GM18520 (cell line): ENCODE data around the gene PRF1.
A peak's percentile ranks its signal among the peaks of the same experiment; 100 is the strongest.
"Not testable (repeated sequence)": the region's sequence is repeated elsewhere in the genome, so short reads cannot be mapped to it uniquely, and the experiment has no call there.

Source experiments
- ATAC-seq: cut with Tn5 transposase; IDR thresholded peaks from one replicate; pipeline ENCODE4 v1.9.1; 2021; ENCODE audit not compliant: unreplicated experiment

Gene PRF1

DNA sequence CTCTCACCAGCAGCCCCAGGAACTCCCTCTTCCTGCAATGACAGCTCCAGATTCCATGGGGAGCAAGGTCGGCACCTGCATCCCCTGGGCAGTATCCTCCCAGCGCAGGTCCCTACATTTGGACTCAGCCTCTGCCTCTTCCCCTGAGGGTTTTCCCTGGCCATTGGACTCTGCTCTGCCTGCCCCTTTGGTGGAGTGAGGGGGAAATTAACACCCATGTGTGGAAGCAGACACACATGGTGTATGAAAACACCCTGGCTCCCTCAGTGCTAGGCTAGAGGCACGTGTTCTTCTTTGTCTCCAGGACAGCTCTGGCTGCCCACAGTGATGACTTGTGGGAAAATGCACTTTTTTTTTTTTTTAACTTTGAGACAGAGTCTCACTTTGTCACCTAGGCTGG, 8.4 kb downstream of the PRF1 start:
- ATAC-seq = no peak

DNA sequence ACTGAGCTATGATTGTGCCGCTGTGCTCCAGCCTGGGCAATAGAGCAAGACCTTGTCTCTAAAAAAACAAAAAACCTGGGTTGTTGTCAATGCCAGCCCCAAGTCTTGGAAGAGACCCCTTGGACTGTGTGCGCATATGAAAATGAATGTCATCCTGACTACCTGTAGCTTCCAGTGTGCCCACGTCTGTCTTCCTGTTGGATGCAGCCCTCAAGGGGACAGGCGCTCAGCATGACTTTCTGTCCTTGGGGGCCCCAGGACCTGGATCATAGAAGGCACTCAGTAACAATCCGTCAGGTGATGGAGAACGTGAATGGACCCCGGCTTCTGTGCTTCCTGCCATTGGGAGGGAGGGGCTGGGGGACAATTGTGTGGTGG, 9.0 kb downstream of the PRF1 start:
- ATAC-seq = no peak

DNA sequence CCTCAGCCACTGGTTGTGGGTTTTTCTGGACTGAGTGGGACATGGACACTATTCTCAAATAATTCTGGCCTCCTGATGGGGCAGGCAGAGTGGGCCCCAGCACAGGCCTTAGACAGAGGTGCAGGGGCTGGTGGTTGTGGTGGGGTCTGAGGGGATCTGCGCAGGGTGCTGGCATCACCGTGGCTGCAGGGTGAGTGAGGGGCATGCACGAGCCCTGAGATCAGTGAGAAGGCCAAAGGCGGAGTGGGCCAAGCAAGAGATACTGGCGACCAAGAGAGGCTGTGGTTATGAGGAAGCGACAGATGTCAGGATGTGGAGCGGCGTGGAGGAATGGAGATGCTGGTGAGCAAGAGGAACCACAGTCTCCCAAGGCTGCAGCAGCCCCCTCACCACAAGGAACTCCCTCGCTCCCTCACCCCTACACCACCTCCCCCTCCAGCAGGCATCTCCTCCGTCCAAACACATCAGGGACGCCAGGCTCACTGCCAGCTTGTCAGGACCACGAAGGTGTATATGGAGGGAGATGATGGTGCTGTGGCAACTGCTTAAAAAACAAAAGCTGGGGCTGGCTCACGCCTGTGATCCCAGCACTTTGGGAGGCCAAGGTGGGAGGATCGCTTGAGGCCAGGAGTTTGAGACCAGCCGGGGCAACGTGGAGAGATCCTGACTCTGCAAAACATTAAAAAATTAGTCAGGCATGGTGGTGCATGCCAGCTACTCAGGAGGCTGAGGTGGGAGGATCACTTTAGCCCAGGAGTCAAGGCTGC, 9.6 kb downstream of the PRF1 start:
- no peak for ATAC-seq

DNA sequence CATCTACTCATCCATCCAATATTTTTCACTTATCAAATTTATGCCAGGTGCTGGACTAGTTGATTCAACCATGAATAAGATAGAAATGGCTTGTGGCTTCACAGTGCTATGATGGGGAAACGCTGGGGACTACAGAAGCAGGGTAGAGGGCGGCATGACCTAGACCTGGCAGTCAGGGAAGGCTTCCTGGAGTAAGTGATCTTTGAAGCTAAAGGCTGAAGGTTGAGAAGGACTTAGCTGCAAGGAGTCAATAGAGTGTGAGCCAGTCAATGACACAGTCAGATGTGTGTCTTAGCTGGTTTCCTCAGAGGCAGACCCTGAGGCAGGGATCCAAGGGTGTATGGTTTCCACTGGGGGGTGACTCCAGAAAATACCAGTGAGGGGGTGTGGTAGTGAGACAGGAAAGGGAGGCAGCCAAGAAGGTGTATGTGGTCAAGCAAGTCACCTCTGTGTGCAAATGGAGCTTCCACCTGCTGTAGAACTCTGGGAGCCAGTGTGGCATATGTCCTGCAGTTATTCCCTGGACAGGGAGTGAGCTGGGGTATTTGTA, 10.3 kb downstream of the PRF1 start:
- ATAC-seq = no peak

DNA sequence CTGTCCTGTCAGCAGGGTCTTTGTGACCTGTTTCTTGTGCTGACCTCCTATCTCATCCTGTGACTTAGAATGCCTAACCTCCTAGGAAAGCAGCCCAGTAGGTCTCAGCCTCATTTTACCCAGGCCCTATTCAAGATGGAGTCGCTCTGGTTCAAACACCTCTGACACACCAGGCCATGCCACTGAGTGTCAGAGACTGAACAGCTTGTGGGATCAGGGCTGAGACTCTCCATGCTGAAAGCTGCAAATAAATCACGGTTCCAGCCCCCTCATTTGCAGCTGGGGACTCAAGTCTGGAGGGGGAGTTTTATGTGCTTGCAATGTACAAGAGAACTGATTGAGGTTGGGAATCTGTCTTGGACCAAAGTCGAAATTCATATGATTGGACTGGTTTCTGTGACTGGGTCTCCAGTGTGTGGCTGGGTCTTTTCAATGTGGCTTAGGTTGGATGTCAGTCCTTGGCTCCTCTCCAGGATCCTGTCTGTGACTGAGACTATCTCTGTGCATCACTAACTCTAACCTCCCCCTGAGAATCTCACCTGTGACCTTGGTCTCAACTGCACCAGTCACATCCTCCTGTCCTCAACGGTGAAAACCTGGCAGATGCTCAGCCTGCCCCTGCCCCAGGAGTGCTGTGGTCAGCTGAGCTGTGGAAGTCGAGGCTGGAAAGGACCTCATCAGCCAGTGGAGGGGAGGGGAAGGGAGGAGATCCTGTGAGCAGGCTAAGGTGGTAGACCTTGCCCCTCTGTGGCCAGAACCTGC, 11.7 kb downstream of the PRF1 start:
- ATAC-seq = no peak

DNA sequence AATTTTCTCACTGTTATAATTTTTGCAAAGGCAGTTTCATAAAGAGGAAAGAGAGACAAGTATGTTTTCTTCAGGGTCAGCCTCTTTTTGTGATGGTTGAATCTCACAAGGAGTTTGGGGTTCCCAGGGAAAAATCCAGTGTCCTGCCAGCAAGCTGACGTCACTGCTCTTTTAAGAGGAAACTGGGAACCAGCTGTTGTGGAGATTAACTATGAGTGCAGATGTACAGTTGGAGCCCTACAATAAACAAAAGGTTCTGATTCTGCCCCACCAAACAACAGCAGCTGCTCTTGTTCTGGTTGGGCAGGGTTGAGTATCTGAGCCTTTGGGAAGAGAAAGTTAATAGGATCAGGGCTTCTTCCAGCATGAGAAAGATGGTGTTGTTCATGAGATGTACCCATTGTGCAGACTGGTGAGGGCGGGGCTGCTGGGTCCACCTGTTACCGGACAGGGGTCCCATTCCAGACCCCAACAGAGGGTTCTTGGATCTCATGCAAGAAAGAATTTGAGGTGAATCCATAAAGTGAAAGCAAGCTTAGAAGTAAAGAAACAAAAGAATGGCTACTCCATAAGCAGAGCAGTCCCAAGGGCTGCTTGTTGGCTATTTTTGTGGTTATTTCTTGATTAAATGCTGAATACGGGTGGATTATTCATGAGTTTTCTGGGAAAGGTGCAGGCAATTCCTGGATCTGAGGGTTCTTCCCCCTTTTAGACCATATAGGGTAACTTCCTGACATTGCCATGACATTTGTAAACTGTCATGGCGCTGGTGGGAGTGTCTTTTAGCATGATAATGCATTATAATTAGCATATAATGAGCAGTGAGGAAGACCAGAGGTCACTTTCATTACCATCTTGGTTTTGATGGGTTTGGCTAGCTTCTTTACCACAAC, 12.5 kb downstream of the PRF1 start:
- no peak for ATAC-seq

DNA sequence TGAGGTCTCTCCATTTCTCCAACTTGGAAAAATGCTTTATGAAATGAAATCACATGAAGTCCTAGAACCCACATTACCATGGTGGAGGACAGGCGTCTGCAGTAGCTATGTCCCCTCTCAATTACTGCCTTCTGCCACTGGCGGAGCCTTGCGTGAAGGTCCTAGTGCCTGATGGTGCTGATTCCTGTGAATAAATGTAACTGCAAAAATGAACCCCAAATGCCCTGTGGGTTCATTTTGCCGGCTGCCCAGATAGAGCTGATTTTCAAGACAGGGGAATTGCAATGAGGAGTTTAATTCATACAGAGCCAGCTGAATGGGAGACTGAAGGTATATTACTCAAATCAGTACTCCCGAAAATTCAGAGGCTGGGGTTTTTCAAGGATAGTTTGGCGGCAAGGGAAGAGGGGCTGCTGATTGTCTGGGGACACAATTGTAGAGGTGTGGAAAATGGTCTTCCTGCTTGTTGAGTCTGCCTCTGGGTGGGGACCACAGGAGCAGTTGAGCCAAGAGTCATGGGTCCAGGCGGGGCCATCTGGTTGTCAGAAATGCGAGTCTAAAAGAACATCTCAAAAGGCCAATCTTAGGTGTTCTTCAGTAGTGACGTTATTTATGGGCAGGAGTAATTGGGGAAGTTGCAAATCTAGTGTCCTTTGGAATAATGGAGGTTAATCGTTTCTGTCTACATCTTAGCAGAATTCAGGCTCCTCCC, 13.5 kb downstream of the PRF1 start:
- ATAC-seq = no peak

DNA sequence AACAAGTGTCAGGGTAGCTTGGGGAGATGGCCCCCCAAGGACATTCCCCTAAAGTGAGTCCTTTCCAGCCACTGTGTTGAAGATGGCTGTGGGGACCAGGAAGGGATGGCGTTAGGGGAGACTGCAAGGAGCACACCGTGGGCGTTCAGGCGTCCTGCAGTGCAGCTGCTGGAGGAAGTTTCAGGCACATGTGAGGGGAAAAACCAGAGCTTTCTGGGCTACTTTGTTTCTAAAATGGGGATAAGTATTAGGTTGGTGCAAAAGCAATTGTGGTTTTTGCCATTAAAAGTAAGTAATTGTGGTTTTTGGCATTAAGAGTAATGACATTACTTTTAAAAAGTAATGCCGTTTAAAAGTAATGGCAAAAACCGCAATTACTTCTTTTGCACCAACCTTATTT, 14.3 kb downstream of the PRF1 start:
- no peak for ATAC-seq

DNA sequence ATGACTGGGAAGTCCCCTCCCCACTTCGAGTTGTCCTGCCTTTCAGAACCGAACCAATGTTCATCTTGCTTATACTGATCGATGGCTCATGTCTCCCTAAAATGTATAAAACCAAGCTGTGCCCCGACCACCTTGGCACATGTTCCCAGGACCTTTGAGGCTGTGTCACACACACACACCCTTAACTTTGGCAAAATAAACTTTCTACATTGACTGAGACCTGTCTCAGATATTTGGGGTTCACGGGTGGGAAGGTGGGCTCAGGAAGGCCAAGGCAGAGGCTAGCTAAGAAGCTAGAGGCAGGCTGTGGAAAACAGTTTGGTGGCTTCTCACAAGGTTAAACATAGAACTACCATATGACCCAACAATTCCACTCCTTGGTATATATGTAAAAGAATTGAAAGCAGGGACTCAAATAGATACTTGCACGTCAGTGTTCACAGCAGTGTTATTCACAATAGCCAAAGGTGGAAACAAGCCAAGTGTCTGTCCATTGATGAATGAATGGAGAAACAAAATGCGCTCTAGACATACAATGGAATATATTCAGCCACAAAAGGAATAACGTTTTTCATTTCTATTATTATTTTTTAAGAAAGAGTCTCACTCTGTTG, 15.4 kb downstream of the PRF1 start:
- ATAC-seq = peak; percentile 75

DNA sequence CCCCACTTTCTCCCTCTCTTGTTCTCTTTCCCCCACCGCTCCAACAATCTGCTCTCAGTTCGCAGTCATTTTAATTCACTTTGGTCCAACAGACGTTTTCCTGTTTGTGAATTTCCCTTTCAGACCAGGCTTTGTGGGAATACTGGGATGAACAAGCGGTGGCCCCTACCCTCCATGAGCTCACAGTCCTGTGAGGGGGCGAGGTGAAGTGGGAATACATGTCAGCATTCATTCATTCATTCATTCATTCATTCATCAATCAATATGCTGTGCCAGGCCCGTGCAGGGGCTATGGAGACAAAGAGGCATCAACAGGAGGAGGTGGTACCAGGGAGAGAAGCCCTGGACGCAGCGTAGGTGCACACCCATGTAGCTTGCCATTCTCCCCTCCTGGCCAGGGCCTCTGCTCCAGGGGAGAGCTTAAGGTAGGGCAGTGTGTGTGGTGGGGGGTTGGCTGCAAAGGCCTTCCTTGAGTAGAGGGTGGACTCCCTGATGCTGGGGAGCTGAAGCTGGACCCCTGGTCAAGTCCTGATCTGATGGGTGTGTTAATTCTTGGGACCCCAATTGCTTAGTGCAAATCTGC, 16.1 kb downstream of the PRF1 start:
- no peak for ATAC-seq

DNA sequence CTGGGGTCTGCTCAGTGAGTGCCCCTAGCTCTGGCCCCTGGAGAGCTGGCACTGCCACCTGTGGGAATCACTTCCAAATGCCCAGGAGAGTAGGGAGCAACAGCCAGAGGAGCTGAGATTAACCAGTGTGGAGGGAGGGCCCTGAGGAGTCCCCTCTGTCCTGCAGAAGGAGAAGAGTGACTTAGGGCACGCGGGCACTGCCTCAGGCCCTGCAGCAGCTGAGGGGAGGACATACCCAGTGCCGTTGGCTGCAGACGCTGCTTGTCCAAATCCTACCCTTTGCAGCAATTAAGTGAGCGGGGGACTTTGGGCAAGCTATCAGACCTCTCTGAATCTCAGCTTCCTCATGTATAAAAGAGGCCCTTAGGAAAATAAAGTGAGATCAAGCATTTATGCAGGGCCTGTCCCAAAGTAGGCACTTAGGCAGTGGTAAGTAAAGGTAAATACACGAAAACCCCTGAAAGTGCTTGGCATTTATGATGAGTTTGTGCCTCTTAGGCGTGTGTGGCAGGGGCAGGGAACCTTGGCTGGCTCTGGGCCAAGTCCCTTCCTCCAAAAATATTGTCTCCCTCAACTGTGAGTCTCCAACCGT, 16.9 kb downstream of the PRF1 start:
- no peak for ATAC-seq

DNA sequence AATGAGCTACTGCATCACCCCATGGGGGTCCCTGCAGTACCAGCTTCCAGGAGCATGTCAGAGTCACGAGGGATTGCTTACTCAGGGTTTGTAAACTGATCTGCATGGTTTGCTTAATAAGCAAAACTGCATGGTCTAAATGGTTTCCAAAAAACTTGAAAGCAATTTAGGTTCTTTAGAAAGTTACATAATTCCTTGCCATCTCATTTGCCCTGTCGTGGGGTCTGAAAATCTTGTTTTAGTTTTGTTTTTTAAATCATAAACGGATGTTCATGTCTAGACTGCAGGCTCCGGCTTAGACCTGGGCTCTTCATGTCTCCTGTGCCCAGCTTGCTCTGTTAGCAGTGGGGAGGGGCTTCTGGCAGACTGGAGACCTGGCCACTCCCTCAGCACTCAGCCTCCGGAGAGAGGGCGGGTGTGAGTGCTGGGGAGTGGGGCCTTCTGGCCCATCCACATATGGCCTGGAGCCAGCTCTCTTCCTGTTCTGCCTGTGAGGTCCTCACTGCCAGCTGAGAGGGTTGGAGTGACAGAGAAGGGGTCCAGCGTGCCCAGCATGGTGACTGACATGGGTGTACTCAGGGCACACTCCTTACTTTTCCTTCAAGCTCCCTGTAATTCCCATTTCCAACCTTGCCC, 17.5 kb downstream of the PRF1 start:
- ATAC-seq = no peak

DNA sequence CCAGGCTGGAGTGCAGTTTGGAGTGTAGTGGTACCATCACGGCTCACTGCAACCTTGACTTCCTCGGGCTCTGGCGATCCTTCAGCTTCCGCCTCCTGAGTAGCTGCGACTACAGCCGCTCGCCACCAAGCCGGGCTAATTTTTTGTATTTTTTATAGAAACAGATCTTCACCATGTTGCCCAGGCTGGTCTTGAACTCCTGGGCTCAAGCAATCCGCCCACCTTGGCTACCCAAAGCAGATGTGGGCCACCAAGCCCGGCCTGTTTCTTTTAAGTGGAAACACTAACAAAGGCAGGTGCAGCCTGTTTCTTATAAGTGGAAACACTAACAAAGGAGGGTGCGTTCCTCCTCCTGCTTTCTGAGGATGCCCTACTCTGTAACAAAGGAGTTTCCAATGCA, 18.2 kb downstream of the PRF1 start:
- no peak for ATAC-seq

DNA sequence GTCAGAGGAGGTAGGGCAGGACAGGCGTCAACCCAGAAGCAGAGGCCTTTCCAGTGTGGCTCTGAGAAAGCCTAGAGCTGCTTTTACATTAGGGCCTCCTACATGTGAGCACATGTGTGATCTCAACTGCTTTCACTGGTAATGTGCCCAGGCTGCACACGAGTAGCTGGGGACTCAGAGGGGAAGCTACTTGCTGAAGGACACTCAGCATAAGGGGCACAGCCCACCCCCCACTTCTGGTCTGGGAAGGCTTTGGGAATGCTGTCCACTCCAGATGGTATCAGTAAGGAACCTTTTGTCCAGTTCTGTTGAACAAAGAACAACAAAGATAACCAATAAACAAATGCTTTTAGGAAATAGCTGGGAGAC, 18.9 kb downstream of the PRF1 start:
- ATAC-seq = no peak

DNA sequence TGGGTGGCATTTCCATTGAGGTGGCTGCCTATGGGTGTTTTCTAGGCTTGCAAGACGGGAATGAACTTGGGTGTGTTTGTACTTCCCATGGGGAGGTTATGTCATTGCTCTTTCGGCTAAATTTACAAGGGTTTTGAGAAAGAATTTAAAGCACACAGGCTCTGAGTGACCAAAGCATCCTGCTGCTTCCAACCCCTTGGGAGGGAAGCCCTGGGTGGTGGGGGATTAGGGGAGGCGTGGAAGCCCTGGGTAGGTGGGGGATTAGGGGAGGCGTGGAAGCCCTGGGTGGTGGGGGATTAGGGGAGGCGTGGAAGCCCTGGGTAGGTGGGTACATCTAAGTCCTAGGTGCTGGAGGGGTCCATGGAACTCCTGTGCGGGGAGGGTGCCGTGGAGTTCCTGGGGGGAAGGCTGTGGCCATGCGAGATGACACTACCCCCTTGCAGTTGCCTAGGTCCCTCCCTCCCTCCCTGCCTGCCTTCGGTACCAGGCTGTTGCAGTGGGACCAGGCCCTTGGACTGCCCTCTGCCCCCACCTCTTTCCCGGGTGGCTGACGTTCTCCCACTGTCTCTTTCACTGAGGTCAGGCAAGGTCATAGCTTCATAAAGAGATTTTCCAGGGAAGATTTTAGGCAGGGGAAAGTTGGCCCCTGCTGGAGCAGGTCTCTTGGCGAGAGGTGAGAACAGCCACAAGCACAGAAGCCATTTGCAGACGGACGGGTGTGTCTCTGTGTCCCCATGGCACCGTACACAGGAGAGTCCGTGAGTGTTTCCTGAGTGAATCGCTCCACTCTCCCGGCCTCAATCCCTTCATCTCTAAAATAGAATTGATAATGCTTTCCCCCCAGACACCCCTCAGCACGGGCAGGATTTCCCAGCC, 19.5 kb downstream of the PRF1 start:
- no peak for ATAC-seq

DNA sequence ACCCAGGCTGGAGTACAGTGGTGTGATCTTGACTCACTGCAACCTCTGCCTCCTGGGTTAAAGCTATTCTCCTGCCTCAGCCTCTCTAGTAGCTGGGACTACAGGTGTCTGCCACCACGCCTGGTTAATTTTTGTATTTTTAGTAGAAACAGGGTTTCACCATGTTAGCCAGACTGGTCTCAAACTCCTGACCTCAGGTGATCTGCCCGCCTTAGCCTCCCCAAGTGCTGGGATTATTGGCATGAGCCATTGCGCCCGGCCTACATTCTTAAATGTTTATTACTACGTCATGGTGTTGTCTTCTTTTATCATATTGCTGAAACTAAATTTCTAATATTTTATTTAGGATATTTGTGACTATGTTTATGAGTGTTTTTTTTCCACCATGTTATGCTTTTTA, 21.4 kb downstream of the PRF1 start:
- not testable (repeated sequence) for ATAC-seq

DNA sequence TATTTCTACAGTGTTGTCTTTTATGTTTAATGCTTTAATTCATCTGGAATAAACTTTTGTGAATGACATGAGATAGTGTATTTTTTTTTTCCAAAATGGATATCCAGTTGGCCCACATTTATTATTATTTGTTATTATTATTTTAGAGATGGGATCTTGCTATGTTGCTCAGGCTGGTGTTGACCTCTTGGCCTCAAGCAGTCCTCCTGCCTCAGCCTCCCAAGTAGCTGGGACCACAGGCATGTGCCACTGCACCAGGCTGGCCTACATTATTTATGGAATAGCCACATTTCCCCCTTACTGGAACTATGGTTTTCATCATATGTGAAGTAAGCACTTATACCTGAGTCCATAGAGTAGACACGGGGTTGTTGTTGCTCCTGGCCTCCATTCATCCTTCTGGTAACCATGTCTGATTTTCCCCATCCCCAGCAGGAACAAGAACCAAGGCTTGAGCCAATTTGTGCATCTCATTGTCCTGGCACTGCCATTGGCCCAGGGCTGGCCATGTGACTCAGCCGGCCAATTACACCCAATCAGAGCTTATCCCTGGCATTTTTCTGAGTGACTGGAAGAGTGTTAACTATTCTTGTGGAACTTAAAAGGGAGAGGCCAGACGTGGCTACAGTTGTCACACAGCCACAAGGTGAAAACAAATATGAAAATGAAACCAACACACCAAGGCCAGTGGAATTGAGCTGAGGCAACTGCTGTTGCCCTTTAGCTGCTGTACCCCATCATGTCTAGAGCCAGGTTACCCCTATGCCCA, 23.1 kb downstream of the PRF1 start:
- no peak for ATAC-seq
